Activated CD8-positive, alpha-beta T cell treated with anti-CD3 and anti-CD28 coated beads for 36 hours (primary cell): ENCODE data around the gene CCDC54. TPM values are rescaled to one million over a fixed set of nuclear protein-coding genes. Genes with fewer than 3 reads are reported as not detected.

Source experiments
- ATAC-seq: fragments of 200-7000 bp; cut with Tn5 transposase; one replicate; pipeline ENCODE4 v1.10.0; 2021; ENCODE audit warnings: mild to moderate bottlenecking, moderate library complexity
- CTCF ChIA-PET: fragments of 350-600 bp; sonication (Branson Sonifier 250); formaldehyde crosslinking; loops from one replicate; lab custom pipeline; 2021; ENCODE audit warnings: antibody characterized with exemption; lab: Charles Lee
- POLR2A ChIA-PET: fragments of 350-600 bp; sonication (Branson Sonifier 250); formaldehyde crosslinking; loops from one replicate; lab custom pipeline; 2021; ENCODE audit warnings: antibody characterized with exemption; lab: Charles Lee
- DNase-seq: peaks from one replicate; pipeline ENCODE4 v3.0.0-alpha.2; 2020
- H3K27ac Mint-ChIP-seq: one replicate; pipeline ENCODE4 v1.8.0; 2021; ENCODE audit warnings: mild to moderate bottlenecking, mixed read lengths
- H3K27me3 Mint-ChIP-seq: one replicate; pipeline ENCODE4 v1.8.0; 2021; ENCODE audit warnings: mixed read lengths
- H3K36me3 Mint-ChIP-seq: one replicate; pipeline ENCODE4 v1.8.0; 2021; ENCODE audit warnings: low read depth, mixed read lengths
- H3K4me1 Mint-ChIP-seq: one replicate; pipeline ENCODE4 v1.8.0; 2021; ENCODE audit warnings: low read depth, mixed read lengths
- H3K4me3 Mint-ChIP-seq: one replicate; pipeline ENCODE4 v1.8.0; 2021; ENCODE audit warnings: mild to moderate bottlenecking, moderate library complexity, mixed read lengths
- H3K9me3 Mint-ChIP-seq: one replicate; pipeline ENCODE4 v1.8.0; 2021; ENCODE audit warnings: mixed read lengths
- CTCF ChIP-seq: fragments of 200-600 bp; IDR thresholded peaks from one replicate; pipeline ENCODE4 v1.8.0; 2022; ENCODE audit warnings: antibody characterized with exemption, mild to moderate bottlenecking
- intact Hi-C: fragments of 100-400 bp; cut with micrococcal nuclease; formaldehyde crosslinking; loops from one replicate; pipeline ENCODE4 v1.10.0; 2022
- total RNA-seq, 2 experiments: library from RNA; stranded (reverse); gene quantifications; one replicate each; pipeline ENCODE4 v1.2.3, GENCODE V29; 2021

Gene CCDC54
- total RNA-seq, 2 experiments from 2014 or later = not detected

- CTCF ChIA-PET = no interaction called here
- intact Hi-C loops = no loop called here
- ATAC-seq (no peak), DNase-seq (no peak)
- POLR2A ChIA-PET = no interaction called here
- Mint-ChIP-seq H3K36me3 (no peaks in the 10 kb centered on the region), H3K27ac (no peak overlapping the region), H3K9me3 (no peaks in the 10 kb centered on the region), H3K4me3 (no peak overlapping the region), H3K27me3 (no peaks in the 10 kb centered on the region), H3K4me1 (no peaks in the 10 kb centered on the region)
- no peak for TF ChIP-seq CTCF
These were observed 31.3 kb upstream of the CCDC54 start for GRCh38 chr3:107345822-107346405.

GRCh38 chr3:107346564-107346963 lies 30.7 kb upstream of the CCDC54 start:
- no peaks in the 10 kb centered on the region for H3K9me3 Mint-ChIP-seq
- TF ChIP-seq CTCF = no peak
- no peaks in the 10 kb centered on the region for H3K4me1 Mint-ChIP-seq
- CTCF ChIA-PET = no interaction called here
- intact Hi-C loops = no loop called here
- H3K27me3 Mint-ChIP-seq = no peaks in the 10 kb centered on the region
- DNase-seq = no peak
- H3K36me3 Mint-ChIP-seq = no peaks in the 10 kb centered on the region
- H3K4me3 Mint-ChIP-seq = no peak overlapping the region
- ATAC-seq = no peak
- POLR2A ChIA-PET = no interaction called here
- H3K27ac Mint-ChIP-seq = no peak overlapping the region

- ChIA-PET POLR2A (no interaction called here), CTCF (no interaction called here)
- TF ChIP-seq CTCF = no peak
- DNase-seq (no peak), ATAC-seq (no peak)
- intact Hi-C loops = no loop called here
- Mint-ChIP-seq H3K4me3 (no peak overlapping the region), H3K36me3 (no peaks in the 10 kb centered on the region), H3K27me3 (no peaks in the 10 kb centered on the region), H3K27ac (no peak overlapping the region), H3K9me3 (no peaks in the 10 kb centered on the region), H3K4me1 (no peaks in the 10 kb centered on the region)
These were observed 29.5 kb upstream of the CCDC54 start for GRCh38 chr3:107347751-107348150.

- Mint-ChIP-seq H3K4me1 (no peaks in the 10 kb centered on the region), H3K27ac (no peak overlapping the region), H3K9me3 (no peaks in the 10 kb centered on the region), H3K4me3 (no peak overlapping the region), H3K27me3 (no peaks in the 10 kb centered on the region), H3K36me3 (no peaks in the 10 kb centered on the region)
- no peak for TF ChIP-seq CTCF
- ChIA-PET POLR2A (no interaction called here), CTCF (no interaction called here)
- no peak for ATAC-seq
- intact Hi-C loops = no loop called here
- no peak for DNase-seq
These were observed 20.5 kb upstream of the CCDC54 start for GRCh38 chr3:107356706-107357105.

- H3K9me3 Mint-ChIP-seq = no peaks in the 10 kb centered on the region
- TF ChIP-seq CTCF = no peak
- peaks cover 1% of the 10 kb centered on the region for H3K27me3 Mint-ChIP-seq
- no peaks in the 10 kb centered on the region for H3K36me3 Mint-ChIP-seq
- no peaks in the 10 kb centered on the region for H3K4me1 Mint-ChIP-seq
- intact Hi-C loops = no loop called here
- no peak overlapping the region for H3K4me3 Mint-ChIP-seq
- DNase-seq = no peak
- POLR2A ChIA-PET = no interaction called here
- no peak overlapping the region for H3K27ac Mint-ChIP-seq
- CTCF ChIA-PET = no interaction called here
- no peak for ATAC-seq
These were observed 15.6 kb upstream of the CCDC54 start for GRCh38 chr3:107361633-107362032.
